ENCODE results near the gene ZFYVE21.
"Not testable (repeated sequence)": the region's sequence is repeated elsewhere in the genome, so short reads cannot be mapped to it uniquely, and the experiment has no call there.

Gene ZFYVE21

GRCh38 chr14:103762036-103762435 lies 46.4 kb downstream of the ZFYVE21 start:
- H3K4me3 Mint-ChIP-seq, result no peak overlapping the region
- H3K36me3 Mint-ChIP-seq, result peaks cover 8% of the 10 kb centered on the region
- no peaks in the 10 kb centered on the region for H3K4me1 Mint-ChIP-seq (ENCODE audit: low read depth)
- no peaks in the 10 kb centered on the region for H3K27me3 Mint-ChIP-seq
- no peaks in the 10 kb centered on the region for H3K9me3 Mint-ChIP-seq (ENCODE audit: low read depth)
- no peak overlapping the region for H3K27ac Mint-ChIP-seq

- Mint-ChIP-seq H3K36me3 (peaks cover 8% of the 10 kb centered on the region), H3K27me3 (no peaks in the 10 kb centered on the region), H3K27ac (no peak overlapping the region), H3K4me1 (ENCODE audit: low read depth) (no peaks in the 10 kb centered on the region), H3K4me3 (no peak overlapping the region), H3K9me3 (ENCODE audit: low read depth) (no peaks in the 10 kb centered on the region)
Measured at GRCh38 chr14:103762541-103762940, 46.9 kb downstream of the ZFYVE21 start.

GRCh38 chr14:103763730-103764488 lies 48.3 kb downstream of the ZFYVE21 start:
- H3K4me1 Mint-ChIP-seq (ENCODE audit: low read depth), result no peaks in the 10 kb centered on the region
- no peak overlapping the region for H3K4me3 Mint-ChIP-seq
- H3K36me3 Mint-ChIP-seq, result peaks cover 4% of the 10 kb centered on the region
- no peak overlapping the region for H3K27ac Mint-ChIP-seq
- H3K9me3 Mint-ChIP-seq (ENCODE audit: low read depth), result no peaks in the 10 kb centered on the region
- no peaks in the 10 kb centered on the region for H3K27me3 Mint-ChIP-seq

- H3K4me3 Mint-ChIP-seq, result no peak overlapping the region
- H3K4me1 Mint-ChIP-seq (ENCODE audit: low read depth), result no peaks in the 10 kb centered on the region
- H3K27ac Mint-ChIP-seq, result no peak overlapping the region
- H3K9me3 Mint-ChIP-seq (ENCODE audit: low read depth), result no peaks in the 10 kb centered on the region
- peaks cover 4% of the 10 kb centered on the region for H3K36me3 Mint-ChIP-seq
- no peaks in the 10 kb centered on the region for H3K27me3 Mint-ChIP-seq
Measured at GRCh38 chr14:103765526-103765925, 49.9 kb downstream of the ZFYVE21 start.

- H3K4me3 Mint-ChIP-seq, result no peak overlapping the region
Measured at GRCh38 chr14:103767336-103767894, 51.8 kb downstream of the ZFYVE21 start.

GRCh38 chr14:103770500-103770899 lies 54.9 kb downstream of the ZFYVE21 start:
- no peaks in the 10 kb centered on the region for H3K9me3 Mint-ChIP-seq (ENCODE audit: low read depth)
- no peak overlapping the region for H3K4me3 Mint-ChIP-seq
- H3K4me1 Mint-ChIP-seq (ENCODE audit: low read depth), result no peaks in the 10 kb centered on the region
- peaks cover 26% of the 10 kb centered on the region for H3K36me3 Mint-ChIP-seq
- no peaks in the 10 kb centered on the region for H3K27me3 Mint-ChIP-seq
- H3K27ac Mint-ChIP-seq, result no peak overlapping the region

More at GRCh38 chr14:103767336-103767894, 51.8 kb downstream of the ZFYVE21 start:
- Mint-ChIP-seq H3K27me3 (no peaks in the 10 kb centered on the region), H3K9me3 (ENCODE audit: low read depth) (no peaks in the 10 kb centered on the region), H3K4me1 (ENCODE audit: low read depth) (no peaks in the 10 kb centered on the region), H3K36me3 (peaks cover 11% of the 10 kb centered on the region), H3K27ac (no peak overlapping the region)

GRCh38 chr14:103770902-103771301 lies 55.3 kb downstream of the ZFYVE21 start:
- Mint-ChIP-seq H3K4me1 (ENCODE audit: low read depth) (no peaks in the 10 kb centered on the region), H3K27me3 (no peaks in the 10 kb centered on the region), H3K36me3 (peaks cover 23% of the 10 kb centered on the region), H3K27ac (no peak overlapping the region), H3K9me3 (ENCODE audit: low read depth) (no peaks in the 10 kb centered on the region), H3K4me3 (no peak overlapping the region)

GRCh38 chr14:103772078-103772712 lies 56.6 kb downstream of the ZFYVE21 start:
- Mint-ChIP-seq H3K27ac (no peak overlapping the region), H3K27me3 (no peaks in the 10 kb centered on the region), H3K36me3 (peaks cover 24% of the 10 kb centered on the region), H3K9me3 (ENCODE audit: low read depth) (no peaks in the 10 kb centered on the region), H3K4me1 (ENCODE audit: low read depth) (no peaks in the 10 kb centered on the region), H3K4me3 (no peak overlapping the region)

GRCh38 chr14:103773521-103773920 lies 57.9 kb downstream of the ZFYVE21 start:
- Mint-ChIP-seq H3K36me3 (peaks cover 28% of the 10 kb centered on the region), H3K4me3 (no peak overlapping the region), H3K9me3 (ENCODE audit: low read depth) (no peaks in the 10 kb centered on the region), H3K27ac (no peak overlapping the region), H3K27me3 (no peaks in the 10 kb centered on the region), H3K4me1 (ENCODE audit: low read depth) (no peaks in the 10 kb centered on the region)

GRCh38 chr14:103775506-103775905 lies 59.9 kb downstream of the ZFYVE21 start:
- Mint-ChIP-seq H3K9me3 (ENCODE audit: low read depth) (no peaks in the 10 kb centered on the region), H3K36me3 (peaks cover 29% of the 10 kb centered on the region), H3K27ac (no peak overlapping the region), H3K27me3 (no peaks in the 10 kb centered on the region), H3K4me1 (ENCODE audit: low read depth) (no peaks in the 10 kb centered on the region), H3K4me3 (no peak overlapping the region)

- not testable (repeated sequence) for H3K4me3 Mint-ChIP-seq; H3K4me1 Mint-ChIP-seq (ENCODE audit: low read depth)
- H3K36me3 Mint-ChIP-seq, result peaks cover 29% of the 10 kb centered on the region
Measured at GRCh38 chr14:103776319-103776718, 60.7 kb downstream of the ZFYVE21 start.

GRCh38 chr14:103782376-103782775 lies 66.8 kb downstream of the ZFYVE21 start:
- H3K4me3 Mint-ChIP-seq, result no peak overlapping the region
- no peaks in the 10 kb centered on the region for H3K27me3 Mint-ChIP-seq
- H3K9me3 Mint-ChIP-seq (ENCODE audit: low read depth), result no peaks in the 10 kb centered on the region
- no peaks in the 10 kb centered on the region for H3K4me1 Mint-ChIP-seq (ENCODE audit: low read depth)
- H3K36me3 Mint-ChIP-seq, result peaks cover 3% of the 10 kb centered on the region
- no peak overlapping the region for H3K27ac Mint-ChIP-seq

More at GRCh38 chr14:103776319-103776718, 60.7 kb downstream of the ZFYVE21 start:
- not testable (repeated sequence) for H3K27ac Mint-ChIP-seq; H3K9me3 Mint-ChIP-seq (ENCODE audit: low read depth); H3K27me3 Mint-ChIP-seq

Measured in activated naive CD8-positive, alpha-beta T cell (primary cell).